NCI-H2227 (cell line): ENCODE measurements around the gene ACLY.
A peak's percentile ranks its signal among the peaks of the same experiment; 100 is the strongest.
"Not testable (repeated sequence)": the region's sequence is repeated elsewhere in the genome, so short reads cannot be mapped to it uniquely, and the experiment has no call there.

ENCODE experiments used
- DNase-seq: peaks from one replicate; lab custom pipeline; 2025; ENCODE audit not compliant: unreplicated experiment; lab: John Stamatoyannopoulos, UW

ACLY gene

GRCh38 chr17:41912925-41913324, 5.8 kb downstream of the ACLY start:
- no peak for DNase-seq

- DNase-seq: peak; percentile 25
Measured at GRCh38 chr17:41910701-41911391, 7.9 kb downstream of the ACLY start.

GRCh38 chr17:41909088-41909487, 9.7 kb downstream of the ACLY start:
- no peak for DNase-seq

GRCh38 chr17:41907633-41908539, 10.9 kb downstream of the ACLY start:
- DNase-seq: peak; percentile 44

- peak; percentile 77 for DNase-seq
Measured at GRCh38 chr17:41907185-41907556, 11.6 kb downstream of the ACLY start.

GRCh38 chr17:41906465-41907184, 12.1 kb downstream of the ACLY start:
- DNase-seq: no peak

- no peak for DNase-seq
Measured at GRCh38 chr17:41905172-41905571, 13.6 kb downstream of the ACLY start.

- no peak for DNase-seq
Measured at GRCh38 chr17:41904242-41904841, 14.4 kb downstream of the ACLY start.

- DNase-seq: no peak
Measured at GRCh38 chr17:41901646-41902045, 17.1 kb downstream of the ACLY start.

- DNase-seq: no peak
Measured at GRCh38 chr17:41896726-41897125, 22.0 kb downstream of the ACLY start.

GRCh38 chr17:41895617-41896016, 23.1 kb downstream of the ACLY start:
- peak; percentile 89 for DNase-seq

- DNase-seq: no peak
Measured at GRCh38 chr17:41894791-41895331, 23.9 kb downstream of the ACLY start.

GRCh38 chr17:41893384-41893783, 25.4 kb downstream of the ACLY start:
- DNase-seq: no peak

GRCh38 chr17:41892021-41892376, 26.8 kb downstream of the ACLY start:
- no peak for DNase-seq

GRCh38 chr17:41891135-41892020, 27.4 kb downstream of the ACLY start:
- DNase-seq: no peak

GRCh38 chr17:41888332-41888965, 30.3 kb downstream of the ACLY start:
- no peak for DNase-seq

- DNase-seq: no peak
Measured at GRCh38 chr17:41885733-41886132, 33.0 kb downstream of the ACLY start.

GRCh38 chr17:41882756-41883155, 36.0 kb downstream of the ACLY start:
- DNase-seq: no peak

GRCh38 chr17:41880130-41880529, 38.6 kb downstream of the ACLY start:
- no peak for DNase-seq

- not testable (repeated sequence) for DNase-seq
Measured at GRCh38 chr17:41874293-41874670, 44.5 kb downstream of the ACLY start.
